Activated CD8-positive, alpha-beta T cell treated with anti-CD3 and anti-CD28 coated beads, Interleukin-2, amount 10 ng/mL, durations not matched to agents 7 days and 5 days (primary cell): ENCODE data around the gene RBM6. TPM values are rescaled to one million over a fixed set of nuclear protein-coding genes. Genes with fewer than 3 reads are reported as not detected.
A peak's percentile ranks its signal among the peaks of the same experiment; 100 is the strongest.

Source experiments
- ATAC-seq: fragments of 150-1000 bp; cut with Tn5 transposase; one replicate; pipeline ENCODE4 v1.10.0; 2021; ENCODE audit warnings: moderate library complexity
- CTCF ChIA-PET: fragments of 350-600 bp; sonication (Branson Sonifier 250); formaldehyde crosslinking; loops from one replicate; lab custom pipeline; 2021; ENCODE audit warnings: antibody characterized with exemption; lab: Charles Lee
- POLR2A ChIA-PET: fragments of 350-600 bp; sonication (Branson Sonifier 250); formaldehyde crosslinking; loops from one replicate; lab custom pipeline; 2021; ENCODE audit warnings: antibody characterized with exemption; lab: Charles Lee
- DNase-seq: peaks from one replicate; pipeline ENCODE4 v3.0.0-alpha.2; 2020
- H3K27ac Mint-ChIP-seq: one replicate; pipeline ENCODE4 v1.8.0; 2021; ENCODE audit warnings: mild to moderate bottlenecking, mixed read lengths
- H3K27me3 Mint-ChIP-seq: one replicate; pipeline ENCODE4 v1.8.0; 2021; ENCODE audit warnings: low read depth, mixed read lengths
- H3K36me3 Mint-ChIP-seq: one replicate; pipeline ENCODE4 v1.8.0; 2021; ENCODE audit warnings: low read depth, mixed read lengths
- H3K4me1 Mint-ChIP-seq: one replicate; pipeline ENCODE4 v1.8.0; 2021; ENCODE audit warnings: low read depth, mixed read lengths
- H3K4me3 Mint-ChIP-seq: one replicate; pipeline ENCODE4 v1.8.0; 2021; ENCODE audit warnings: mild to moderate bottlenecking, mixed read lengths
- H3K9me3 Mint-ChIP-seq: one replicate; pipeline ENCODE4 v1.8.0; 2022; ENCODE audit warnings: mixed read lengths; ENCODE audit not compliant: insufficient read depth
- total RNA-seq, 2 experiments: library from RNA; stranded (reverse); gene quantifications; one replicate each; pipeline ENCODE4 v1.2.3, GENCODE V29; 2021

Gene RBM6
- 100 to 1,000 TPM; 104 to 112 TPM for total RNA-seq

GRCh38 chr3:49939858-49940666, at the start of gene RBM6:
Gene RBM6 (plus strand): TSS chr3:49940150. CDS start chr3:49962642, 22,492 bp downstream.
- H3K36me3 Mint-ChIP-seq = peaks cover 18% of the 10 kb centered on the region

GRCh38 chr3:49895791-49896190, 44.2 kb upstream of the RBM6 start:
- Mint-ChIP-seq H3K9me3 (no peaks in the 10 kb centered on the region), H3K27me3 (no peaks in the 10 kb centered on the region), H3K4me1 (no peaks in the 10 kb centered on the region), H3K4me3 (no peak overlapping the region), H3K36me3 (no peaks in the 10 kb centered on the region), H3K27ac (no peak overlapping the region)
- ATAC-seq (no peak), DNase-seq (no peak)
- ChIA-PET POLR2A (interaction anchor here (0.5 to 1.0 kb wide), 2 partner anchors 15 to 37 kb away, joined by 3 to 4 read pairs; no protein-coding TSS in a partner anchor), CTCF (no interaction called here)

More at GRCh38 chr3:49939858-49940666, at the start of gene RBM6:
- H3K4me3 Mint-ChIP-seq = peak within 1 kb of the TSS; percentile 99
- no peaks in the 10 kb centered on the region for H3K9me3 Mint-ChIP-seq
- peak; percentile 98 for DNase-seq
- ChIA-PET CTCF (interaction anchor here (1.2 to 2.3 kb wide), 2 partner anchors 10 to 99 kb away, joined by 3 to 19 read pairs; partner anchors contain the start of gene MON1A), POLR2A (interaction anchor here (0.8 to 2.2 kb wide), 6 partner anchors 10 to 358 kb away, joined by 3 to 24 read pairs (median 3); partner anchors contain the start of genes MON1A and RBM5)
- no peaks in the 10 kb centered on the region for H3K27me3 Mint-ChIP-seq
- peak; percentile 97 for ATAC-seq
- H3K4me1 Mint-ChIP-seq = peaks cover 27% of the 10 kb centered on the region
- peak within 1 kb of the TSS; percentile 98 for H3K27ac Mint-ChIP-seq

GRCh38 chr3:49896345-49896744, 43.6 kb upstream of the RBM6 start:
- no peaks in the 10 kb centered on the region for H3K36me3 Mint-ChIP-seq
- ChIA-PET POLR2A (no interaction called here), CTCF (no interaction called here)
- H3K27ac Mint-ChIP-seq = no peak overlapping the region
- ATAC-seq (no peak), DNase-seq (no peak)
- H3K9me3 Mint-ChIP-seq = no peaks in the 10 kb centered on the region
- H3K27me3 Mint-ChIP-seq = no peaks in the 10 kb centered on the region
- H3K4me1 Mint-ChIP-seq = peaks cover 1% of the 10 kb centered on the region
- no peak overlapping the region for H3K4me3 Mint-ChIP-seq

- no peaks in the 10 kb centered on the region for H3K9me3 Mint-ChIP-seq
- H3K4me1 Mint-ChIP-seq = peaks cover 11% of the 10 kb centered on the region
- ChIA-PET CTCF (interaction anchor here (1.0 to 1.9 kb wide), 2 partner anchors 20 to 22 kb away, joined by 3 to 4 read pairs; no protein-coding TSS in a partner anchor), POLR2A (no interaction called here)
- H3K4me3 Mint-ChIP-seq = no peak overlapping the region
- ATAC-seq (no peak), DNase-seq (no peak)
- H3K36me3 Mint-ChIP-seq = peaks cover 2% of the 10 kb centered on the region
- H3K27me3 Mint-ChIP-seq = no peaks in the 10 kb centered on the region
- no peak overlapping the region for H3K27ac Mint-ChIP-seq
Measured at GRCh38 chr3:49898991-49899390, 41.0 kb upstream of the RBM6 start.

GRCh38 chr3:49899815-49900214, 40.1 kb upstream of the RBM6 start:
- no peak overlapping the region for H3K27ac Mint-ChIP-seq
- peaks cover 3% of the 10 kb centered on the region for H3K36me3 Mint-ChIP-seq
- ChIA-PET CTCF (interaction anchor here (0.9 to 2.9 kb wide), 6 partner anchors 21 to 96 kb away, joined by 3 to 15 read pairs (median 8); partner anchors contain the start of gene INKA1), POLR2A (no interaction called here)
- no peaks in the 10 kb centered on the region for H3K27me3 Mint-ChIP-seq
- ATAC-seq (no peak), DNase-seq (peak; percentile 35)
- no peaks in the 10 kb centered on the region for H3K9me3 Mint-ChIP-seq
- H3K4me3 Mint-ChIP-seq = no peak overlapping the region
- H3K4me1 Mint-ChIP-seq = peaks cover 18% of the 10 kb centered on the region

- Mint-ChIP-seq H3K4me3 (no peak overlapping the region), H3K27me3 (no peaks in the 10 kb centered on the region), H3K4me1 (peaks cover 25% of the 10 kb centered on the region), H3K27ac (no peak overlapping the region), H3K36me3 (peaks cover 3% of the 10 kb centered on the region), H3K9me3 (no peaks in the 10 kb centered on the region)
- no peak for ATAC-seq
- DNase-seq = no peak
- ChIA-PET POLR2A (no interaction called here), CTCF (interaction anchor here (0.9 to 2.9 kb wide), 6 partner anchors 22 to 96 kb away, joined by 3 to 15 read pairs (median 8); partner anchors contain the start of gene INKA1)
Measured at GRCh38 chr3:49900491-49901153, 39.3 kb upstream of the RBM6 start.

GRCh38 chr3:49901366-49902339, 38.3 kb upstream of the RBM6 start:
- ChIA-PET POLR2A (interaction anchor here (0.7 to 1.4 kb wide), 2 partner anchors 25 to 681 kb away, joined by 3 to 4 read pairs; no protein-coding TSS in a partner anchor), CTCF (interaction anchor here (0.7 to 2.9 kb wide), 5 partner anchors 24 to 98 kb away, joined by 3 to 15 read pairs (median 11); partner anchors contain the start of gene INKA1)
- Mint-ChIP-seq H3K4me1 (peaks cover 35% of the 10 kb centered on the region), H3K9me3 (no peaks in the 10 kb centered on the region), H3K4me3 (no peak overlapping the region), H3K27me3 (no peaks in the 10 kb centered on the region), H3K36me3 (peaks cover 3% of the 10 kb centered on the region), H3K27ac (peak overlapping the region; percentile 15)
- DNase-seq = no peak
- ATAC-seq = no peak

GRCh38 chr3:49902511-49903345, 37.2 kb upstream of the RBM6 start:
- Mint-ChIP-seq H3K4me1 (peaks cover 39% of the 10 kb centered on the region), H3K27ac (no peak overlapping the region), H3K4me3 (peak overlapping the region; percentile 38), H3K27me3 (no peaks in the 10 kb centered on the region), H3K36me3 (peaks cover 3% of the 10 kb centered on the region), H3K9me3 (no peaks in the 10 kb centered on the region)
- POLR2A ChIA-PET = interaction anchor here (0.7 to 1.4 kb wide), 3 partner anchors 26 to 682 kb away, joined by 3 to 4 read pairs (median 3); no protein-coding TSS in a partner anchor
- ATAC-seq (no peak), DNase-seq (no peak)
- CTCF ChIA-PET = interaction anchor here (0.7 to 2.9 kb wide), 3 partner anchors 44 to 63 kb away, joined by 3 to 15 read pairs (median 11); no protein-coding TSS in a partner anchor

GRCh38 chr3:49903451-49904424, 36.2 kb upstream of the RBM6 start, which contains the start of gene MST1R:
Gene MST1R (minus strand): TSS chr3:49903873. CDS start chr3:49903609, 264 bp downstream.
- ChIA-PET POLR2A (no interaction called here), CTCF (interaction anchor here (0.6 to 1.9 kb wide), 2 partner anchors 101 to 168 kb away, joined by 3 to 7 read pairs; partner anchors contain the start of gene INKA1)
- ATAC-seq (peak; percentile 99), DNase-seq (peak; percentile 92)
- H3K9me3 Mint-ChIP-seq = no peaks in the 10 kb centered on the region
- H3K4me3 Mint-ChIP-seq = peak within 1 kb of the TSS; percentile 93
- no peaks in the 10 kb centered on the region for H3K27me3 Mint-ChIP-seq
- peak within 1 kb of the TSS; percentile 95 for H3K27ac Mint-ChIP-seq
- H3K36me3 Mint-ChIP-seq = peaks cover 3% of the 10 kb centered on the region
- H3K4me1 Mint-ChIP-seq = peaks cover 39% of the 10 kb centered on the region
